Activated gamma-delta T cell treated with Interleukin-2 at 50 U/mL for 16 hours (primary cell): Measurements from ENCODE around the gene THRB.

Source experiments
- DNase-seq: peaks from one replicate; pipeline ENCODE4 v3.0.0-alpha.2; 2020

Gene THRB

GRCh38 chr3:24372559-24373197 is 122.0 kb downstream of the THRB start:
- DNase-seq = no peak

- DNase-seq = no peak
These were observed 124.1 kb downstream of the THRB start for GRCh38 chr3:24370352-24371090.

DNA sequence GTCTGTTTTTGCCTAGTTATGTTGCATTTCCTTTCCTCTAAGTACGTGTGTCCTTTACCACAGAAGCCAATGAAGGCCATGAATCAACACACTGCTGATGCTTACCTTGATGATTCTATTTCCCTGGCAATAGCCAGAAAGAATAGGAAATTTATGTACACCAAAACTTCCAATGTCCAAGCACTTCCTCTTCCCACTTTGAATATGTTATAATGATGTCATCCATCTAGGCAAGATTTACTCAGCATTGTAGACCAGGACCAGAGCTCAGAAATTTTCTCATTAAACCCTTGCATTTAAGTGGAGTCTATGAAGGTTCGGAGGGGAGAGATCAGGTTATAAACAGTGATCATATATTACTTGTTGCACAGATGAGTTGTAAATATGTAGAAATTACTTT is 126.0 kb downstream of the THRB start:
- no peak for DNase-seq

- DNase-seq = no peak
These were observed 126.9 kb downstream of the THRB start for GRCh38 chr3:24367664-24368264.

GRCh38 chr3:24367216-24367615 is 127.4 kb downstream of the THRB start:
- no peak for DNase-seq

- no peak for DNase-seq
These were observed 129.5 kb downstream of the THRB start for GRCh38 chr3:24365168-24365567.

- DNase-seq = no peak
These were observed 130.3 kb downstream of the THRB start for GRCh38 chr3:24364359-24364758.

DNA sequence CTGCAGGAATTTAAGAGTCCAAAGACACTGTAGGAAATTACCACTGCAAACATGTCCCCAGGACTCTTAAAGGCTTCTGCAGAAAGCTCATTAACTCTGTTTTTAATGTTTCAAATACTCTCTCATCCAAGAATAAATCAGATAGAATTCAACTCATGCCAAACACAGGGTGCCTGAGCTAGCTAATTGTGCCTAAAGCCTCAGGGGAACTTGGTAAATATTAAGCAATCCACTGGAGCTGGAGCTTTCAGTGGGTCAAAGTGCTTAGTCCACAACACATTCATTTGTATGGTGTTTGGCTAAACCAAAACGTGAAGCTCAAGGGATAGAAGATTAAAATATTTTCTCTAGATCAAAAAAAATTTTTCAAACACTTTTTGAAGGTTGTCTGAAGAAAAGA is 131.4 kb downstream of the THRB start:
- no peak for DNase-seq

DNA sequence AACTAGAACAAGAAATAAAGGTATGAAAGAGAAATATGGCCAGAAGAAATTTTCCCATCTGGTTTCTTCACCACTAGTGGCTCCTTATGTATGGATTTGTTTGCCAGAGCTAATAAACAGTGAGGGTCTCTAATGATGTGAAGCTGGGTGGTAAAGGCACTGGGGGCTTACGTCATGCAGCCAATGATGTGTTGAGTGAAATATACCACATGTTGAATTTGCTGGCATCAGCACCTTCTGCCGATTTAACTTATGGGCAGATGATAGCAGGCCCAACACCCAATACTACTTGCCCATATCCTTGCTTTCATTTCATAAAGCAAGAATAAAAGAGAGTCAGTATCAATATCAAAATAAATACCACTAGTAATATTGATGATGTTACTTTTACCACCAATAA is 133.0 kb downstream of the THRB start:
- DNase-seq = no peak

DNA sequence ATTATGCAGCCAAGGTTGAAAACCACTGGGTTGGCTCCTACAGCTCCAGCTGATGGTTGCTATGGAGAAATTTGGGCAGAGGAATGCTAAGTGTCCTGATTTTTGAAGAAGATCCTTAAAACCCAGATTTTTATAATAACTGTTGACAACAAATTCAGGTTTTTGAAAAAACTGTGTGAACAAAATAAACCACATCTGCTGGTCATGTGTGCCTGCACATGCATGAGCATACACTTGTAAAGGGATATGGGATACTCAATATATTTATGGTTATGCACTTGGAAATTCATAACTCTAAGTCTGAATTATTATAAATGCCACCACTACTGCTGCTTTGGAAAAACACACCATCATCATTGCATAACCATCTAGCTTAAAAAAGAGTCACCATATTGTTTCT is 133.7 kb downstream of the THRB start:
- DNase-seq = no peak

DNA sequence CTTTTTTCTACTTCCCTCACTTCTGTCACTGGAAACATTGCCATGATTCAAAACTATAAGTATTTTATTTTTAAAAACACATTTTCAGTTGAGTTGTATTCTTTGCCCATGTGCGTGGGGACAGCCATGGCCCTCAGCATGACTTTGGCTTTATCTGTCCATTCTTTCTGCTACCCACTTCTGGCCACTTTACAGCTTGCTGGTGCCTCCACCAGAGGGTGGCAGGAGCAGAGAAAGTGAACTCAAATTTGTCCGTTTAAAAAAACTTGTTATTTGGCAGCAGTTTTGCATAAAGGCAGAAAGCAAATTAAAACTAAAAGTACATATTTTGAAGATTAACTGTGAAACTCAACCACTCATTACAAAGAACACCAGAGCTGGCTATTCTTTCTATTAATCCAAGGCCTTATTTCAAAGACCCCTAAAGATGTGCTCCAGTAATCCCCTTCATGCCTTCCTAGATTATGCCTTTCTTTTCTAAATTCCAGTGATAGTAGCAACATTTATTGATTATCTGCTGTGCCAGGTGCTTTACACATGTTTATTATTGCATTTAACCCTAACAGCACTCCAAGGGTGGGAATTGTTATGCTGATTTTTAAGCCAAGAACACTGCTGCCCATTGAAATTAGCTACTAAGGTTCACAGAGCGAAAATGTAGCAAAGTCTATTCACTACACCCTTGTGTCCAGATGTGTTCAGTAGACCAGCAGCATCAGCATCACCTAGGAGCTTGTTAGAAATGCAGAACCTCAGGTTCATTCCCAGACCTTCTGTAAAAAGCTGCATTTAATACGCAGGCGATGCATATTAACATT is 134.8 kb downstream of the THRB start:
- no peak for DNase-seq

DNA sequence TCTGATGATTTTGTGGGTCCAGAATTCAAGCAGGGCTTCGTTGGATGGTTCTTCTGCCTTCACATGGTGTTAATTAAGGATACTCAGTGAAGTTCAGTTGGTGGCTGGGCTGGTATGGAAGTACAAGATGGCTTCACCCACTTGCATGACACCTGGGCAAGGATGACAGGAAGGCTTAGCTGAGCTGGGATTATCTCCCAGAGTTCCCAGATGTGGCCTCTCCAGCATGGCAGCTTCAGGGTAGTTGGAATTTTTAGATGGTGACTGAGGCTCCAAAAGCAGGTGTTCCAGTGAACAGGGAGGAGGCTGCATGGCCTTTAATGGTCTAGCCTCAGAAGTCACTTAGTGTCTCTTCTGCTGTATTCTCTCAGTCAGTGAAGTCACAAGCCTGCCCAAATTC is 135.5 kb downstream of the THRB start:
- DNase-seq = no peak

- DNase-seq = no peak
These were observed 137.0 kb downstream of the THRB start for GRCh38 chr3:24357635-24358034.

GRCh38 chr3:24355806-24356205 is 138.8 kb downstream of the THRB start:
- DNase-seq = no peak

DNA sequence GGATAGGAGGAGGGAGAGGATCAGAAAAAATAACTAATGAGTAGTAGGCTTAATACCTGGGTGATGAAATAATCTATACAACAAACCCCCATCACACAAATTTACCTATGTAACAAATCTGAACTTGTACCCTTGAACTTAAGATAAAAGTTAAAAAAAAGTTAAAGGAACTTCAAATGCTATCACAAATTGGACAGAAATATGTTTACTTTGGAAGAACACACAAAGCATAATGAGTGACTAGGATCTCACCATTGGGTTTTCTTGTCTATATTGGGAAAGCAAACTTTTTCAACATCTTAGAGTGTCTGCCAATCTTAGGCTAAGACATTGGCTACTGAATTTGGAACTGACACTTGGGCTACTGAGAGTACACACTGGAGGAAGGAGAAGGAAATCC is 140.4 kb downstream of the THRB start:
- DNase-seq = no peak

DNA sequence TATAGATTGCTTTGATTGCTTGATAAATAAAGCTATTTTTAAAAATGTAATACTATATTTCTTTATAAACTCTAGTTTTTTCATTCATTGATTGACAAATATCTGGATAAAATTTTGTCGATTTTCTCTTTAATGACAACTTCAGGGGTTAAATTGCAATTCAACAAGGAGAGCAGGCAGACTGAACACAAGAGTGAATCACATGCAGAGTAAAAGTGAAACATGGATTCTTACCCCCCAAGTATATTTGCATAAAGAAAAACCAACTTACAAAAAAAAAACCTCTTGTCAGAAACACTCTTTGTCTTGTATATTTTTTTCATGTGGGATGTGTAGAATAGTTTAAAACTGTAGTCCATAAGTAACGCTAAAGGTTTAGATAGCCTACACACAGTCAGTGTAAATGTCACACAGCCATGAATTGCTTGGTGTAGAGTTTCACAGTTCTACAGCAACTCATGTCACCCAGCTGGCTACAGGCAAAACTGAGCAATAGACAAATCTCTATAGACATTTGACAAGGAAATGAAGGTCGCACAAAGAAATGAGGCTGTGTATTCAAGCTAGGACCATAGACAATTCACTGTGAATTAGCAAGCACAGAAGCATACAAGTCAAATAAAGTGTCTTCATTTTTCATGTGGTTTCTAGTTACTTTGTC is 141.6 kb downstream of the THRB start:
- no peak for DNase-seq

DNA sequence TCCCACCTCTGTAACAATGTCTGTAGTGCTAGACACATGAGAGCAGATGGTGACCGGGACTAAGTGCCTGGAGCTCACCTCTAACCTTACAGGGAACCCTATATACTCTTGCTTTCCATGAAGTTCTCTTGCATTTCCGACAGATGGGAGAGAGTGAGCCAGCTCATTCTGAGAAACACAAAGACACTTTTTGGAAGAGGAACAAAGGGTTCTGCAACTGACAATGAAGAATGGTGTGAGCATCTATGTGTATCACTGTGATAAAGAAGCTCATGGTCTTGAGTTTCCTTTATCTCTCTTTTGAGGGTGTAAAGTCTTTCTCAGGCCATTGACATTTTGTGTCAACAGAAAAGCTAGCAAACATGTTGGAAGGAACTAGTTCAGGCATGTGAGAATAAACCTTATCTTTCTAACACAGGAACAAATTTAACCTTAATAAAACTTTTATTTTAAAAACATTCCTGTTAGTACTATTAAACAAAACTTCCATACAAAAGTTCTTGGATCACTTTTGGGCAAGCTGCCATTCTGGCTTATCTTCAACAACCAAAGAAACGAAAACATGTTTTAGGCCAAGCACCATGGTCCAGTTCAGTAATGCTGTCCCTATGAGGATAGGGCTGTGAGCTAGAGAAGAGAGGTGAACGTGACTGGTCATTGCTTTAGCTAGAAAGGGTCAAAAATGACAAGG is 142.7 kb downstream of the THRB start:
- no peak for DNase-seq

DNA sequence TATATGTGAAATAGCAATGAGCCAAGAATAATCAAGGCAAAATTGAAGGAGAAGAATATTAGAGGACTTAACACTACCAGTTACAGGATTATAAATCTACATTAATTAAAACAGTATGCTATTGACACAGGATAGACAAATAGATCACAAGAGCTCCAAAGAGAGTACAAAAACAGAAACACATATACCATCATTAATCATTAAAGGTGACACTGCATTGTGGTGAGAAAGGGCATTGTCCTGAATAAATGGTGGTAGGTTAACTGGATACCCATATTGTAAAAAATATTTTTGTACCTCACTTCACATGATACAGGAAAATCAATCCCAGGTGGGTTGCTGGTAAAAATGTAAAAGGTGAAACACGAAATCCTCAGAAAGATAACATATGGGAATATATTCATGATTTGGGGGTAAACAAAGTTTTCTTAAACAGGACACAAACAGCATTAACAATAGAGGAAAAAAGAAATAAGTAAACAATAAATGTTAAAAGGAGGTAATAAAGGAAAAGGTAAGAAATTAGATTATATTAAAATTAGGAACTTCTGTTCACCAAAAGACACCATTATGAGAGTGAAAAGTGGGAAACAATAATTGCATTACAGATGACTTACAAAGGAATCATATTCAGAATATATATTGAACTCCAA is 145.2 kb downstream of the THRB start:
- no peak for DNase-seq

DNA sequence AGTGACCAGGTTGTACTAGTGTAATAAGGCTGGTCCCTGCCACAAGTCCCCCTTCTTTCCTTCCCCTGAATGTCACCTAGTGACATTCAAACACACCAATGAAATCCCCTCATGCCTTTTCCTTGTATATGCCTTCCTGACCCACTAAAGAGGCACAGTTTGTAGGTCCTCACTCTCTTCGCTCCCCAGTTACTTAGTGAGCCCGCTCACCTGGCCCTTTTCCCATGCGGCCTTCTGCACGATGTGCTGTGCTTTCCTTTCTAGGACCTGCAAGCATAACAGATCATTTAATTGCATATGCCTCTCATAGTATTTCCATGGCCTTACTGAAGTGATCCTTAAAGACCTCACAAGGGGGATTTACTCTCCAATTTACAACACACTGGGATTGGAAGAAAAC is 146.3 kb downstream of the THRB start:
- DNase-seq = no peak

DNA sequence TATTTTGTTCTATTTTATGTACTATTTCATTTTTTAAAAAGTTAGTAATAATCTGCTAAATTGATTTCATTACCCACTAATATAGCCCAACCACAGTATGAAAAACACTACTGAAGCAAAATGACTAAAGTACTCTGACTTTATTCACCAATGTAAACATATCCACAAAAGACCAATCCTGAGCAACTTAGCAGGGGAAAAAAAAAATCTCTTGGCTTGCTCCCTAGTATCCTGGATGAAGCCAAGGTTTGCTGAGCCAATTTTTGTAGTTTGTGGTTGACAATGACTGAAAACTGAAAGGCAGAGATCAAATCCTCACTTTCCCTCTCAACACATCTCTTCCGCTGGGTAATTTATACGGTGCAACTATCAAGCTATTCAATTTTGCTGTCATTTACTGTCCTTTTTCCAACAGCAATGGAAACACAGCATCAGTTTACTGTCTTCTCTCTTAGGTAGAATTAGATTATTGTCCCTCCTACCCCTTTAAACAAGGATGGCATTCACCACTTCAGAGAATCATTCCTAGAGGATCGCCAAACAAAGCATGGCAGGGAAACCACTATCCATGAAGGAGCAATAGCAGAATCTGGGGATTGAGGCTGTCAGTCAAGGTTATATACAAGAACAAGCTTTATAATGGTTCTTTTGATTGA is 149.7 kb downstream of the THRB start:
- DNase-seq = no peak

DNA sequence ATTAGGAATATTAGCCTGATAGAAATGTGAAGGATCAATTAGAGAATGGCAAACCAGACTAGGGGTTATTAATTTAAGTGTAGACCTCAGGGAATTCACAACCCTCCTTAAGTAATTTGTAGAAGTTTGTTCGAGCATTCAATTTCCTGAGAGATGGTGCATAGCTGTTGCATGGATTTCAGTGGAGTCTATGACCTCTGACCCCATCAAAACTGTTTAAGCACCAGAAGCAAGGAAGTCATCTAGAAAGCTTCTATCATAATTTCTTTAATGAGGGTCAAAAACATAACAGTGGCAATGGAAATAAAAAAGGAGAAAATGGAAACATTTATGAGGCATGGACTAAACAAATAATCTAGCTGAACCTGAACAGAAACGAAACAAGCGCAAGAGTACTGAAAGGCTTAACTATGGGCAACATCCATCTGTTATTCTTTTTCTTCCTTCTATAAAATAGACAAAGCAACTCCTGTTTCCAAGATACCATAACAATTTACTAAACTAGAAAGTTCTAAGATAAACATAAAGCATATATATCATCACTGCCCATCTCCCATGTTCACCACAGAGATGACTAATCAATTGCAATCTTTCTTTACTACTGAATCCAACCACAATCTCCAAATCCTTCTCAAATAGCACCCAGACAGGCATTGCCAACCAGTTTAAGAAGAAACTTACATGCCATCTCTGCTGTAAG is 151.4 kb downstream of the THRB start:
- no peak for DNase-seq
